Tibial nerve (tissue), 3 donors: ENCODE measurements around the gene MRTFA.

Source experiments
- POLR2A ChIP-seq, 2 donors: fragments of 450-650 bp; IDR thresholded peaks; one replicate each; pipeline ENCODE4 v1.6.1; 2017; ENCODE audit warnings: antibody characterized with exemption in 2 of 2, mild to moderate bottlenecking in 2 of 2, moderate library complexity in 2 of 2
- TF ChIP-seq, protein P1 (sequence below), 5 experiments: fragments of 200-600 bp in 3 of 5; fragments of 450-650 bp in 2 of 5; sonication (generic) in 3 of 5; IDR thresholded peaks; one replicate each; pipeline ENCODE4 v1.5.1; 2016 to 2019; ENCODE audit warnings: antibody characterized with exemption in 5 of 5, mild to moderate bottlenecking in 3 of 5, moderate library complexity in 2 of 5

DNA sequence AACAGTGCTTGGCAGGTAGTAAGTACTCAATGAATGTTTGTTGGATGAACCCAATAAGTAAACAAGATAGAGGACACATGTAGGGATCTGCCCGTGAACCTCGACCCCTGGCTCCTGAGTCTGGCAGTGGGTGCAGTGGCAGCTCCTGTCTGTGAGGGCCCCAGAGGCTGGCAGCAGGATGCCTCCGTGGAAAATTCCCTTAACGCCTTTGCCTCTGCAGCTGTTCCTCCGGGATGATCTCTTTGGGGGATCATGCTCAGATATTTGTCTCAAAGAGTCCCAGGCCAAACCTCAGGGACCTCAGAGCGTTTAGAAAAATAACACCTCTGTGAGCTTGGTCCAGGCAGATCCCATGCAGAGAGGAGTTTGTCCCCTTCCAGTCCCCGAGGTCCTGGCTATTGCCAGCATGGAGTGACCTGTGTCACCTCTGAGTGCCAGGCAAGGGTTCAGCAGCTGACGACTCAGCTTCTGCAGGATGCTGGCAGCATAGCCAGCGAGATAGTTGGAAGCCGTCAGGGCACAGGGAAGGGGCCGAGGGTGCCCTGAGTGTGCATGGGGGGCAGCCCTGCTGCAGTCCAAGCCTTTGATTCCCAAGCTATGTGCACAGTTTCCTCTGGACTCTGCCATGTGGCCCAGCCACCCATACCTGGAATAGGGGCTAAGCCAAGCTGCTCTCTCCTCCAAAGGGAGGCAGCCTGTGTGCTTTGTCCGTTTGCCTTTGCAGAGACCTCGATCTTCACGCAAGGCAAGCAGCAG lies 42.2 kb upstream of the MRTFA start:
- TF ChIP-seq, protein P1, sequence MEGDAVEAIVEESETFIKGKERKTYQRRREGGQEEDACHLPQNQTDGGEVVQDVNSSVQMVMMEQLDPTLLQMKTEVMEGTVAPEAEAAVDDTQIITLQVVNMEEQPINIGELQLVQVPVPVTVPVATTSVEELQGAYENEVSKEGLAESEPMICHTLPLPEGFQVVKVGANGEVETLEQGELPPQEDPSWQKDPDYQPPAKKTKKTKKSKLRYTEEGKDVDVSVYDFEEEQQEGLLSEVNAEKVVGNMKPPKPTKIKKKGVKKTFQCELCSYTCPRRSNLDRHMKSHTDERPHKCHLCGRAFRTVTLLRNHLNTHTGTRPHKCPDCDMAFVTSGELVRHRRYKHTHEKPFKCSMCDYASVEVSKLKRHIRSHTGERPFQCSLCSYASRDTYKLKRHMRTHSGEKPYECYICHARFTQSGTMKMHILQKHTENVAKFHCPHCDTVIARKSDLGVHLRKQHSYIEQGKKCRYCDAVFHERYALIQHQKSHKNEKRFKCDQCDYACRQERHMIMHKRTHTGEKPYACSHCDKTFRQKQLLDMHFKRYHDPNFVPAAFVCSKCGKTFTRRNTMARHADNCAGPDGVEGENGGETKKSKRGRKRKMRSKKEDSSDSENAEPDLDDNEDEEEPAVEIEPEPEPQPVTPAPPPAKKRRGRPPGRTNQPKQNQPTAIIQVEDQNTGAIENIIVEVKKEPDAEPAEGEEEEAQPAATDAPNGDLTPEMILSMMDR (IDR thresholded peaks at IDR 0.05) = no peak
- no peak for TF ChIP-seq POLR2A (IDR thresholded peaks at IDR 0.05)
